GM12873 (cell line): Measurements from ENCODE around the gene PDXDC1.

ENCODE experiments used
- TF ChIP-seq, protein P1 (sequence below): IDR thresholded peaks from 2 replicates; pipeline ENCODE4 v1.5.1; 2012; ENCODE audit warnings: low read depth, mild to moderate bottlenecking, moderate library complexity, low read length, control low read depth; ENCODE audit not compliant: insufficient read depth; ENCODE audit errors: missing control alignments

The PDXDC1 gene

DNA sequence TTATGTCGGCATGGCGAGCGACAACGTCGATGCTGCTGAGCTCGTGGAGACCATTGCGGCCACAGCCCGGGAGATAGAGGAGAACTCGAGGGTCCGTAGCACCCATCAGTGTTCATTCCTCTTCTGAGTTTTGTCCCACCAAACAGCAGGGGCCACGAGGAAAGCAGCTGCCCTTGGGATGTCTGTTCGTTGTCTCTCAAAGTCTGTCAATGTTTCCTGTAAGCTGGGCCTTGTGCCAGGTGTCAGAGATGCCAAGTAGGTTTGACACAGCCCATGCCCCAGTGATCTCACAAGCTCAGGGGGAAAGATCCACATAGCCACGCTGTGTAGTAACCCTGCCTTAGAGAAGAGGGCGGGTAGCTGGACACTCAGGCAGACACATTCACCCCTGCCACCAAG is 58.5 kb downstream of the PDXDC1 start:
- TF ChIP-seq, protein P1, sequence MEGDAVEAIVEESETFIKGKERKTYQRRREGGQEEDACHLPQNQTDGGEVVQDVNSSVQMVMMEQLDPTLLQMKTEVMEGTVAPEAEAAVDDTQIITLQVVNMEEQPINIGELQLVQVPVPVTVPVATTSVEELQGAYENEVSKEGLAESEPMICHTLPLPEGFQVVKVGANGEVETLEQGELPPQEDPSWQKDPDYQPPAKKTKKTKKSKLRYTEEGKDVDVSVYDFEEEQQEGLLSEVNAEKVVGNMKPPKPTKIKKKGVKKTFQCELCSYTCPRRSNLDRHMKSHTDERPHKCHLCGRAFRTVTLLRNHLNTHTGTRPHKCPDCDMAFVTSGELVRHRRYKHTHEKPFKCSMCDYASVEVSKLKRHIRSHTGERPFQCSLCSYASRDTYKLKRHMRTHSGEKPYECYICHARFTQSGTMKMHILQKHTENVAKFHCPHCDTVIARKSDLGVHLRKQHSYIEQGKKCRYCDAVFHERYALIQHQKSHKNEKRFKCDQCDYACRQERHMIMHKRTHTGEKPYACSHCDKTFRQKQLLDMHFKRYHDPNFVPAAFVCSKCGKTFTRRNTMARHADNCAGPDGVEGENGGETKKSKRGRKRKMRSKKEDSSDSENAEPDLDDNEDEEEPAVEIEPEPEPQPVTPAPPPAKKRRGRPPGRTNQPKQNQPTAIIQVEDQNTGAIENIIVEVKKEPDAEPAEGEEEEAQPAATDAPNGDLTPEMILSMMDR = no peak

- TF ChIP-seq, protein P1 = no peak
Measured at GRCh38 chr16:15034266-15035162, 59.7 kb downstream of the PDXDC1 start.

- TF ChIP-seq, protein P1 = no peak
Measured at GRCh38 chr16:15035163-15035729, 60.4 kb downstream of the PDXDC1 start.

GRCh38 chr16:15037003-15037402 is 62.2 kb downstream of the PDXDC1 start:
- TF ChIP-seq, protein P1 = no peak

DNA sequence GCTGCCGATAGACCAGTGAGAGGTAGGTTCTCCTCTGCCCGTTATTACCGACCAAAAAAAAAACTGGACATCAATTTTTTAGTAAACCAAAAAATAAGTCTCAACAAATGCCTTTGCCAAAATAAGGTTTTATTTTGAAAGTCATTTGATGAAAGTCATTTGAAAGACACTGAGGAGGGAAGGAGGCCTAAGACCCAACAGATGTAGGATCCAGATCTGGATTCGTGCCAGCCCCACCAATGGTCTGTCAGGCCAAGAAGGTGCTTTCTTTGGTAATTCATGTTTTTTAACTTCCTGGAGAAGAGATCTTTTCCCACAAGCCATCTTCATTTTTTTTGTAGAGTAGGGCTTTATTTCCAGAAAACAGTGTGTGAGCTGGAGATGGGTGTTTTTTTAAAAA is 62.9 kb downstream of the PDXDC1 start:
- TF ChIP-seq, protein P1 = no peak

DNA sequence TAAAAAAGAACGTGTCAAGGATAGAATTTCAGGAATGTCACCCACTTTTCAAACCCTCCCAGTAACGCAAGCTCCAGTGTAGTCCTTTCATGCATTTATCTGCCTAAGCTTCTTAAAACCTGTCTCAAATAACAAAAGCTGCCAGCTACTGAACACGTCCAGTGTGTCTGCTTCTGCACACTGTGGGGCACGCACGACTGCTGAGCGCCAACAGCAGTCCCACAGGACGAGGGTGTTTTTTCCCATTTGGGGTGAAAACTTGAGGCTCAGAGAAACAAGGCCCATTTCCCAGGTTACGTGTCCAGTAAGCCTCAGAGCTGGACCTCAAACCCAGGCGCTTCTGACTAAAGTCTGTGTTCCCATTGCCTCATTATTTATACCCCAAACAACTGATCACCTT is 63.9 kb downstream of the PDXDC1 start:
- TF ChIP-seq, protein P1 = no peak

- TF ChIP-seq, protein P1 = no peak
Measured at GRCh38 chr16:15041271-15042004, 66.6 kb downstream of the PDXDC1 start.
